PC-9 (cell line): ENCODE results near the gene NDST3. TPM values are rescaled to one million over a fixed set of nuclear protein-coding genes. Genes with fewer than 3 reads are reported as not detected.

Experiments used
- BruUV-seq: library from RNA; stranded (reverse); fragments of 400-500 nt; replicated peaks from 2 replicates; lab custom pipeline; 2021; lab: Mats Ljungman, UMichigan
- CTCF ChIA-PET: fragments of 300-600 bp; sonication (Branson Sonifier 250); formaldehyde crosslinking; loops from one replicate; lab custom pipeline; 2022; ENCODE audit warnings: antibody characterized with exemption; lab: Charles Lee
- POLR2A ChIA-PET: fragments of 300-600 bp; sonication (Branson Sonifier 250); formaldehyde crosslinking; loops from one replicate; lab custom pipeline; 2022; ENCODE audit warnings: antibody characterized with exemption; ENCODE audit not compliant: unreplicated experiment; lab: Charles Lee
- DNase-seq, 2 experiments: peaks; one replicate each; pipeline versions ENCODE4 v3.0.0 to v3.0.0-alpha.2; 2015 to 2022; ENCODE audit warnings: mixed read lengths in 1 of 2
- H2AFZ ChIP-seq: fragments of 200-600 bp; sonication (generic); 2 replicates; pipeline ENCODE4 v1.8.1; 2017; ENCODE audit warnings: antibody characterized with exemption
- H3F3A ChIP-seq: fragments of 200-600 bp; sonication (generic); 2 replicates; pipeline ENCODE4 v1.8.1; 2017; ENCODE audit warnings: antibody characterized with exemption, mild to moderate bottlenecking, low read depth; ENCODE audit not compliant: insufficient read depth
- H3K27ac ChIP-seq: fragments of 200-600 bp; sonication (generic); 2 replicates; pipeline ENCODE4 v1.6.1; 2016; ENCODE audit warnings: mixed run types
- H3K27me3 ChIP-seq: fragments of 200-600 bp; sonication (generic); 2 replicates; pipeline ENCODE4 v1.6.1; 2016; ENCODE audit warnings: low read depth, mixed run types; ENCODE audit not compliant: insufficient read depth
- H3K36me3 ChIP-seq: fragments of 200-600 bp; sonication (generic); 2 replicates; pipeline ENCODE4 v1.6.1; 2016; ENCODE audit warnings: low read depth, mixed run types
- H3K4me1 ChIP-seq: fragments of 200-600 bp; sonication (generic); replicated peaks from 2 replicates; pipeline ENCODE4 v1.6.1; 2016; ENCODE audit warnings: mixed run types; ENCODE audit not compliant: insufficient read depth
- H3K4me2 ChIP-seq: fragments of 200-600 bp; sonication (generic); 2 replicates; pipeline ENCODE4 v1.6.1; 2017; ENCODE audit warnings: mixed run types
- H3K4me3 ChIP-seq: fragments of 200-600 bp; sonication (generic); 2 replicates; pipeline ENCODE4 v1.6.1; 2016; ENCODE audit warnings: mixed run types
- H3K79me2 ChIP-seq: fragments of 200-600 bp; sonication (generic); 2 replicates; pipeline ENCODE4 v1.6.1; 2017; ENCODE audit warnings: low read depth, mixed run types
- H3K9me2 ChIP-seq: fragments of 200-600 bp; sonication (generic); 2 replicates; pipeline ENCODE4 v1.8.1; 2017; ENCODE audit warnings: mild to moderate bottlenecking; ENCODE audit not compliant: insufficient read depth
- H3K9me3 ChIP-seq: fragments of 200-600 bp; sonication (generic); 2 replicates; pipeline ENCODE4 v1.8.1; 2016; ENCODE audit warnings: low read depth; ENCODE audit not compliant: insufficient read depth
- H4K20me1 ChIP-seq: fragments of 200-600 bp; sonication (generic); 2 replicates; pipeline ENCODE4 v1.8.1; 2017; ENCODE audit not compliant: insufficient read depth
- EZH2 ChIP-seq: fragments of 200-600 bp; sonication (generic); IDR thresholded peaks from 2 replicates; pipeline ENCODE4 v1.8.0; 2017; ENCODE audit warnings: antibody characterized with exemption, low read depth
- intact Hi-C: fragments of 100-400 bp; cut with micrococcal nuclease; formaldehyde crosslinking; loops from one replicate; pipeline ENCODE4 v1.10.0; 2022; ENCODE audit not compliant: unreplicated experiment
- total RNA-seq: library from RNA; stranded (reverse); gene quantifications from 2 replicates; pipeline ENCODE4 v1.2.3, GENCODE V29; 2021
- TF ChIP-seq, protein P1 (sequence below): fragments of 200-600 bp; sonication (generic); conservative IDR thresholded peaks from 2 replicates; pipeline ENCODE4 v1.6.1; 2017; ENCODE audit warnings: mixed run types, antibody characterized with exemption, mild to moderate bottlenecking, moderate library complexity

Gene NDST3
- total RNA-seq, 1 experiment from 2014 or later, result 0.15 TPM

DNA sequence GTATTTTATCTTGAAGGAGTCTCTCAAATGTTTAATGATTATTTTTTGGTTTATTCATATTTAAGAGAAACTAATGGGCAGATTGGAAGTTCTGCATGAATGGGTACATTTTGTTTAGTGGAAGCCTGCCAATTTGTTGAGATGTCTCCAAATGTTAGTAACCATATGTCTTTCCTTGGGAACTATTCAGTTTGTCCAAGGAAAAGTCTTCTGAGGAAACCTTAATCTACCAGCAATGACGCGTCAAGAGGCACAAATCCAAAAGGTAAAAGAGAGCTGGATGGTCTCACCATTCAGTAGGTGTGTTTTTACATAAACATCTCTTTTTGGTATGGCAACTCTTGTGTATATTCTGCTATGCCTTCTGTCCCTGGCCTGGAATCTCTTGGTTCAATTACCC is 37.4 kb upstream of the NDST3 start:
- TF ChIP-seq EZH2, result no peak
- TF ChIP-seq, protein P1, sequence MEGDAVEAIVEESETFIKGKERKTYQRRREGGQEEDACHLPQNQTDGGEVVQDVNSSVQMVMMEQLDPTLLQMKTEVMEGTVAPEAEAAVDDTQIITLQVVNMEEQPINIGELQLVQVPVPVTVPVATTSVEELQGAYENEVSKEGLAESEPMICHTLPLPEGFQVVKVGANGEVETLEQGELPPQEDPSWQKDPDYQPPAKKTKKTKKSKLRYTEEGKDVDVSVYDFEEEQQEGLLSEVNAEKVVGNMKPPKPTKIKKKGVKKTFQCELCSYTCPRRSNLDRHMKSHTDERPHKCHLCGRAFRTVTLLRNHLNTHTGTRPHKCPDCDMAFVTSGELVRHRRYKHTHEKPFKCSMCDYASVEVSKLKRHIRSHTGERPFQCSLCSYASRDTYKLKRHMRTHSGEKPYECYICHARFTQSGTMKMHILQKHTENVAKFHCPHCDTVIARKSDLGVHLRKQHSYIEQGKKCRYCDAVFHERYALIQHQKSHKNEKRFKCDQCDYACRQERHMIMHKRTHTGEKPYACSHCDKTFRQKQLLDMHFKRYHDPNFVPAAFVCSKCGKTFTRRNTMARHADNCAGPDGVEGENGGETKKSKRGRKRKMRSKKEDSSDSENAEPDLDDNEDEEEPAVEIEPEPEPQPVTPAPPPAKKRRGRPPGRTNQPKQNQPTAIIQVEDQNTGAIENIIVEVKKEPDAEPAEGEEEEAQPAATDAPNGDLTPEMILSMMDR, result no peak
- no peak overlapping the region for H3K27ac ChIP-seq
- no peak for DNase-seq
- intact Hi-C loops, result no loop called here
- no peaks in the 10 kb centered on the region for H3F3A ChIP-seq
- no peaks in the 10 kb centered on the region for H3K9me2 ChIP-seq
- BruUV-seq, result no TSS peak
- ChIA-PET POLR2A (no interaction called here), CTCF (no interaction called here)
- H3K4me1 ChIP-seq, result no peaks in the 10 kb centered on the region
- no peak overlapping the region for H3K4me3 ChIP-seq
- no peak overlapping the region for H3K4me2 ChIP-seq
- no peak overlapping the region for H2AFZ ChIP-seq
- no peaks in the 10 kb centered on the region for H3K36me3 ChIP-seq
- no peaks in the 10 kb centered on the region for H3K9me3 ChIP-seq
- H3K79me2 ChIP-seq, result no peaks in the 10 kb centered on the region
- no peaks in the 10 kb centered on the region for H3K27me3 ChIP-seq
- no peaks in the 10 kb centered on the region for H4K20me1 ChIP-seq

DNA sequence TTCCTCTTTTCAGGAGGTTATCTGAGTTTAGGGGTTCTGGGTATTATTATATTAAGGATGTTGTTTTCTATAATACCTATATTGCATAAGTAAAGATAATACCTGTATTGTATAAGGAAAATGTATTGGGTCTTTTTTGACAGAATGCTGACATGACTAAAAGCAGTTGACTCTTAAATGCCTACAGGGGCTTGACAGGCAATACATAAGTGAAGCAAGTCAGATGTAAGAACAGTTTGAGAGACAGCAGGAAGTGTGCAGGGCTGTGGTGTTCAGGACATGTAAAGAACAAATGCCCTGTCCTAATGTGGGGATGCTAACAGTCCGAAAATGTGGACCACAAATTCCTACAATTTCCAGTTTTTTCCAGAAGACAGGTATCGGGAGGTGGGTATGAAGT is 30.2 kb upstream of the NDST3 start:
- H3K4me1 ChIP-seq, result no peaks in the 10 kb centered on the region
- H2AFZ ChIP-seq, result no peak overlapping the region
- DNase-seq, result no peak
- H3K4me2 ChIP-seq, result no peak overlapping the region
- intact Hi-C loops, result no loop called here
- H3K27me3 ChIP-seq, result no peaks in the 10 kb centered on the region
- BruUV-seq, result no TSS peak
- CTCF ChIA-PET, result no interaction called here
- no peaks in the 10 kb centered on the region for H3K9me2 ChIP-seq
- H4K20me1 ChIP-seq, result no peaks in the 10 kb centered on the region
- no peak overlapping the region for H3K4me3 ChIP-seq
- H3K36me3 ChIP-seq, result no peaks in the 10 kb centered on the region
- H3K27ac ChIP-seq, result no peak overlapping the region
- no peaks in the 10 kb centered on the region for H3K9me3 ChIP-seq
- TF ChIP-seq EZH2, result no peak
- TF ChIP-seq, protein P1, result no peak
- POLR2A ChIA-PET, result no interaction called here
- H3F3A ChIP-seq, result no peaks in the 10 kb centered on the region
- H3K79me2 ChIP-seq, result no peaks in the 10 kb centered on the region

GRCh38 chr4:118005883-118006282 is 28.4 kb upstream of the NDST3 start:
- Histone ChIP-seq H3K79me2 (no peaks in the 10 kb centered on the region), H4K20me1 (no peaks in the 10 kb centered on the region), H3K4me3 (no peak overlapping the region), H3K9me3 (no peaks in the 10 kb centered on the region), H3K9me2 (no peaks in the 10 kb centered on the region), H3F3A (no peaks in the 10 kb centered on the region), H3K27ac (no peak overlapping the region), H3K4me2 (no peak overlapping the region), H3K4me1 (no peaks in the 10 kb centered on the region), H3K36me3 (no peaks in the 10 kb centered on the region), H2AFZ (no peak overlapping the region), H3K27me3 (no peaks in the 10 kb centered on the region)
- ChIA-PET POLR2A (no interaction called here), CTCF (no interaction called here)
- TF ChIP-seq, protein P1, result no peak
- TF ChIP-seq EZH2, result no peak
- no peak for DNase-seq
- no TSS peak for BruUV-seq
- intact Hi-C loops, result no loop called here
